ENCODE measurements around the gene NMRK2. TPM values are rescaled to one million over a fixed set of nuclear protein-coding genes. Genes with fewer than 3 reads are reported as not detected.

NMRK2 gene
- total and polyA plus RNA-seq, 4 donors, result 0.07 TPM; not detected in 3

DNA sequence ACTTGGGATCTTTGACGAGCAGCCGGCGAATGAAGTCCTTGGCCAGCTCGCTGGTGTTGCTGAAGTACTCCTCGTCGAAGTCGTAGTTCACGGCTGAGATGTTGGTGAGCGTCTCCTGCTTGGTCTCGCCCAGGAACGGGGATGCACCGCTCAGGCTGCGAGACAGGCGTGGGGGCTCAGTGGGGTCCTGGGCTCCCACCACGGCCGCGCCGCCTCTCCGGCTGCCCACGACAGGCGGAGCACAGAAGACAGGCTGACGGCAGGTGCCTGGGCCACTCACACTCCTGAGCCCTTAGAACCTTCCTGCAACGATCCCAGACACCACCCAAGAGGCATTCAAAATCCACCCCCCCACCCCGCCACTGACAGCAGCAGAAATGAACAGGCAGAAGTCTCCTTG, 28.1 kb downstream of the NMRK2 start (continued):
- no peak for TF ChIP-seq REST (IDR thresholded peaks at IDR 0.05)
- TF ChIP-seq HNF4A (conservative IDR thresholded peaks at IDR 0.05), result no peak

GRCh38 chr19:3963458-3964255, 30.8 kb downstream of the NMRK2 start:
- TF ChIP-seq TAF1 (conservative IDR thresholded peaks at IDR 0.05), result no peak
- no peak for TF ChIP-seq RXRA (IDR thresholded peaks at IDR 0.05)
- TF ChIP-seq EGR1 (IDR thresholded peaks at IDR 0.05; ENCODE audit: low read depth in 2 of 2), result no peak
- no peak for TF ChIP-seq ZBTB33 (IDR thresholded peaks at IDR 0.05)
- no peak for TF ChIP-seq JUND (IDR thresholded peaks at IDR 0.05)
- no peak for TF ChIP-seq NR2F2 (IDR thresholded peaks at IDR 0.05)
- TF ChIP-seq RAD21 (IDR thresholded peaks at IDR 0.05), result no peak
- no peak for DNase-seq (ENCODE audit: low spot score)
- Histone ChIP-seq H3K36me3 (ENCODE audit: control insufficient read depth in 4 of 4, insufficient read depth in 3 of 4, low read depth in 1 of 4, low read length in 3 of 4) (peaks cover 3 to 71% (median 36%) of the 10 kb centered on the region in 4 donors), H3K9ac (ENCODE audit: low read depth in 1 of 2, low read length in 2 of 2) (no peak overlapping the region), H3K27ac (ENCODE audit: low read depth in 1 of 2, low read length in 2 of 2) (no peak overlapping the region), H3K4me1 (ENCODE audit: control insufficient read depth in 4 of 4, insufficient read depth in 4 of 4, low read length in 3 of 4) (peaks cover 0 to 5% (median 4%) of the 10 kb centered on the region in 4 donors), H3K27me3 (ENCODE audit: control insufficient read depth in 4 of 4, insufficient read depth in 4 of 4, low read length in 3 of 4) (no peaks in the 10 kb centered on the region), H3K4me3 (ENCODE audit: low read depth in 1 of 3, low read length in 3 of 3) (no peak overlapping the region), H3K9me3 (ENCODE audit: control insufficient read depth in 4 of 4, low read length in 3 of 4) (no peaks in the 10 kb centered on the region)
- WGBS, result 97% methylated on average over 35 of the region's 35 CpGs

GRCh38 chr19:3964256-3965194, 31.7 kb downstream of the NMRK2 start:
- Histone ChIP-seq H3K9me3 (ENCODE audit: control insufficient read depth in 4 of 4, low read length in 3 of 4) (no peaks in the 10 kb centered on the region), H3K36me3 (ENCODE audit: control insufficient read depth in 4 of 4, insufficient read depth in 3 of 4, low read depth in 1 of 4, low read length in 3 of 4) (peaks cover 3 to 63% (median 33%) of the 10 kb centered on the region in 4 donors), H3K9ac (ENCODE audit: low read depth in 1 of 2, low read length in 2 of 2) (no peak overlapping the region), H3K4me3 (ENCODE audit: low read depth in 1 of 3, low read length in 3 of 3) (no peak overlapping the region), H3K27ac (ENCODE audit: low read depth in 1 of 2, low read length in 2 of 2) (no peak overlapping the region), H3K4me1 (ENCODE audit: control insufficient read depth in 4 of 4, insufficient read depth in 4 of 4, low read length in 3 of 4) (peaks cover 3 to 12% (median 6%) of the 10 kb centered on the region in 4 donors), H3K27me3 (ENCODE audit: control insufficient read depth in 4 of 4, insufficient read depth in 4 of 4, low read length in 3 of 4) (no peaks in the 10 kb centered on the region)
- TF ChIP-seq HNF4G (IDR thresholded peaks at IDR 0.05) (no peak), REST (IDR thresholded peaks at IDR 0.05) (no peak), GABPA (IDR thresholded peaks at IDR 0.05 in 1 of 2, conservative IDR thresholded peaks at IDR 0.05 in 1 of 2) (no peak), CTCF (IDR thresholded peaks at IDR 0.05; ENCODE audit: low read depth, low read length, missing input control) (no peak), FOXA1 (IDR thresholded peaks at IDR 0.05) (no peak), TAF1 (conservative IDR thresholded peaks at IDR 0.05) (no peak), SP1 (IDR thresholded peaks at IDR 0.05) (no peak)
- TF ChIP-seq, protein P1, sequence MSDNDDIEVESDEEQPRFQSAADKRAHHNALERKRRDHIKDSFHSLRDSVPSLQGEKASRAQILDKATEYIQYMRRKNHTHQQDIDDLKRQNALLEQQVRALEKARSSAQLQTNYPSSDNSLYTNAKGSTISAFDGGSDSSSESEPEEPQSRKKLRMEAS (IDR thresholded peaks at IDR 0.05), result no peak
- 95% methylated on average over 60 of the region's 60 CpGs for WGBS
- DNase-seq (ENCODE audit: low spot score), result no peak

All from liver (tissue), 9 donors.